AG09319 (cell line): ENCODE measurements around the gene SNX25.

Experiments used
- DNase-seq: peaks from one replicate; pipeline ENCODE4 v3.0.0-alpha.2; 2010; ENCODE audit warnings: low read depth; ENCODE audit errors: extremely low read depth
- CTCF ChIP-seq: IDR thresholded peaks from 2 replicates; pipeline ENCODE4 v1.5.1; 2011; ENCODE audit warnings: low read depth, mild to moderate bottlenecking, inconsistent platforms, low read length, moderate library complexity

The SNX25 gene

GRCh38 chr4:185290018-185290607 is 80.7 kb downstream of the SNX25 start:
- no peak for DNase-seq
- TF ChIP-seq CTCF: no peak

- no peak for DNase-seq
- no peak for TF ChIP-seq CTCF
Observed at GRCh38 chr4:185290656-185291055, 81.3 kb downstream of the SNX25 start.

- no peak for TF ChIP-seq CTCF
- DNase-seq: no peak
Observed at GRCh38 chr4:185293202-185293601, 83.8 kb downstream of the SNX25 start.

GRCh38 chr4:185296665-185297460 is 87.5 kb downstream of the SNX25 start:
- no peak for DNase-seq
- TF ChIP-seq CTCF: no peak

GRCh38 chr4:185298728-185299430 is 89.5 kb downstream of the SNX25 start:
- DNase-seq: no peak
- no peak for TF ChIP-seq CTCF

- no peak for DNase-seq
- TF ChIP-seq CTCF: no peak
Observed at GRCh38 chr4:185304541-185304940, 95.1 kb downstream of the SNX25 start.
